ENCODE results near the gene RSRP1. TPM values are rescaled to one million over a fixed set of nuclear protein-coding genes. Genes with fewer than 3 reads are reported as not detected.

The RSRP1 gene
- total RNA-seq, 1 donor from 2014 or later: 46.4 TPM

DNA sequence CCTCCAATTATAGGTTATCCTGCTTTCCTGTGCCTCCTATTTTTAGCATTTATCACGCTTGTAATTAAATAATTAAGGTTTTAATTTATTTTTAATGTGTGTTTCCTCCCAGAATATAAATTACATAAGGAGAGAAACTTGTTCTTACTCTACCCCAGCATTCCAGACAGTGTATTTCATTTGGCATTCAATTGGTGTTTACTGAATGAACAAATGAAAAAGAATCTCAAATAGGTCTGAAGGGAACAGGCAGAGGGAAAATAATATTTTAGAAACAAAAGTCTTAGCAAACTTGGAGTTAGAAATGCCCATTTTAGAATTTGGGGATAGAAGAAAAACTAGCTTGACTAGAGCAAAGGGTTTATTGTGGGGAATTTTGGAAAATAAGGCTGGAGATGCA is 9.9 kb upstream of the RSRP1 start:
- Histone ChIP-seq H3K27ac (ENCODE audit: low read depth, low read length) (no peak overlapping the region), H3K36me3 (ENCODE audit: control insufficient read depth in 3 of 3, insufficient read depth in 3 of 3, low read length in 3 of 3) (peaks cover 0 to 4% (median 0%) of the 10 kb centered on the region in 3 donors), H3K4me1 (ENCODE audit: control insufficient read depth in 3 of 3, insufficient read depth in 3 of 3, low read length in 3 of 3) (peaks cover 5 to 13% (median 5%) of the 10 kb centered on the region in 3 donors), H3K4me3 (ENCODE audit: low read length in 3 of 3) (no peak overlapping the region), H3K27me3 (ENCODE audit: control insufficient read depth in 3 of 3, insufficient read depth in 3 of 3, low read length in 3 of 3) (no peaks in the 10 kb centered on the region), H3K9me3 (ENCODE audit: control insufficient read depth in 3 of 3, low read length in 3 of 3) (no peaks in the 10 kb centered on the region), H3K9ac (ENCODE audit: low read depth in 1 of 3, low read length in 3 of 3) (no peak overlapping the region)

DNA sequence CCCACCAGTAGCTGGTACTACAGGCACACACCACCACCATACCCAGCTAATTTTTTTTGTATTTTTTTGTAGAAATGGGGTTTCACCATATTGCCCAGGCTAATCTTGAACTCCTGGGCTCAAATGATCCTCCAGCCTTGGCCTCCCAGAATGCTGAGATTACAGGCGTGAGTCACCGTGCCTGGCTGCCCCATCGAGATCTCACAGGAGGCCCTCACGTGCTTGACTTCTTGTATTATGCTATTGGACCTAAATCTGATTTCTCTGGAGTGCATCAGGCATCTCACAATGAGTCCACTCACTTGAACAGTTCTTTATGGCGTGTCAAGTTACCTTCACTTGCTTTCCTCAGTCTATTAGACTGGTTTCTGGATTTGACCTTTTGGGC is 9.3 kb upstream of the RSRP1 start:
- no peak overlapping the region for H3K4me3 ChIP-seq (ENCODE audit: low read length in 3 of 3)

DNA sequence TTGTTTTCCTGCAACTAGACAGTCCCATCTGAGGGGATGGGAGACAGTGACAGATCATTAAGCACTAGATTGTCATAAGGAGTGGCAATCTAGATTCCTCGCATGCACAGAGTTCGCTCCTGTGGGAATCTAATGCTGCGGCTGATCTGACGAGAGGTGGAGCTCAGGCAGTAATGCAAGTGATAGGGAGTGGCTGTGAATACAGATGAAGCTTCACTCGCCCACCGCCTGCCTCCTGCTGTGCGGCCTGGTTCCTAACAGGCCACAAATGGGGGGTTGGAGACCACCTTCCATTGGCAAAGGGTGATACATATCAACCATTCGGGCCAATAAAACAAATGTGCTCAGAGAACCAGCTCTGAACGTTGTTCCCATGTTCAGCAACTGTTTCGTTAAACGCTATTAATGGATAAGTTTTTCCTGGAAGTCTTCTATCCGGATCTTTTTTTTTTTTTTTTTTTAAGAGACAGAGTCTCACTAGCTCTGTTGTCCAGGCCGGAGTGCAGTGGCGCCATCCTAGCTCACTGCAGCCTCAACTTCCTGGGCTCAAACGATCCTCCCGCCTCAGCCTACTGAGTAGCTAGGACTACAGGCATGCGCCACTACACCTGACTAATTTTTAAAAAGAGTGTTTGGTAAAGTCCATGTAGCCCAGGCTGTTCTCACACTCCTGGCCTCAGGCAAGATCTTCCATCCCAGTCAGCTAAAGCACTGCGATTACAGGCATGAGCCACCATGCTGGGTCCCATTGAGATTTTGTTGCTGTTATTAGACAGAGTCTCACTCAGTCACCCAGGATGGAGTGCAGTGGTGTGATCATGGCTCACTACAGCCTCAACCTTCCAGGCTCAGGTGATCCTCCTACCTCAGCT is 8.7 kb upstream of the RSRP1 start:
- Histone ChIP-seq H3K27ac (ENCODE audit: low read depth, low read length) (no peak overlapping the region), H3K36me3 (ENCODE audit: control insufficient read depth in 3 of 3, insufficient read depth in 3 of 3, low read length in 3 of 3) (peaks cover 0 to 4% (median 0%) of the 10 kb centered on the region in 3 donors), H3K9ac (ENCODE audit: low read depth in 1 of 3, low read length in 3 of 3) (no peak overlapping the region), H3K4me3 (ENCODE audit: low read length in 3 of 3) (no peak overlapping the region), H3K9me3 (ENCODE audit: control insufficient read depth in 3 of 3, low read length in 3 of 3) (no peaks in the 10 kb centered on the region), H3K27me3 (ENCODE audit: control insufficient read depth in 3 of 3, insufficient read depth in 3 of 3, low read length in 3 of 3) (no peaks in the 10 kb centered on the region), H3K4me1 (ENCODE audit: control insufficient read depth in 3 of 3, insufficient read depth in 3 of 3, low read length in 3 of 3) (peaks cover 5 to 13% (median 5%) of the 10 kb centered on the region in 3 donors)

More for the DNA sequence above, 9.3 kb upstream of the RSRP1 start:
- Histone ChIP-seq H3K36me3 (ENCODE audit: control insufficient read depth in 3 of 3, insufficient read depth in 3 of 3, low read length in 3 of 3) (peaks cover 0 to 4% (median 0%) of the 10 kb centered on the region in 3 donors), H3K27ac (ENCODE audit: low read depth, low read length) (no peak overlapping the region), H3K27me3 (ENCODE audit: control insufficient read depth in 3 of 3, insufficient read depth in 3 of 3, low read length in 3 of 3) (no peaks in the 10 kb centered on the region), H3K9me3 (ENCODE audit: control insufficient read depth in 3 of 3, low read length in 3 of 3) (no peaks in the 10 kb centered on the region), H3K4me1 (ENCODE audit: control insufficient read depth in 3 of 3, insufficient read depth in 3 of 3, low read length in 3 of 3) (peaks cover 5 to 13% (median 5%) of the 10 kb centered on the region in 3 donors), H3K9ac (ENCODE audit: low read depth in 1 of 3, low read length in 3 of 3) (no peak overlapping the region)

- no peaks in the 10 kb centered on the region for H3K9me3 ChIP-seq (ENCODE audit: control insufficient read depth in 3 of 3, low read length in 3 of 3)
- no peak overlapping the region for H3K4me3 ChIP-seq (ENCODE audit: low read length in 3 of 3)
- no peaks in the 10 kb centered on the region for H3K27me3 ChIP-seq (ENCODE audit: control insufficient read depth in 3 of 3, insufficient read depth in 3 of 3, low read length in 3 of 3)
- no peak overlapping the region for H3K27ac ChIP-seq (ENCODE audit: low read depth, low read length)
- H3K4me1 ChIP-seq (ENCODE audit: control insufficient read depth in 3 of 3, insufficient read depth in 3 of 3, low read length in 3 of 3): peaks cover 5 to 13% (median 5%) of the 10 kb centered on the region in 3 donors
- H3K9ac ChIP-seq (ENCODE audit: low read depth in 1 of 3, low read length in 3 of 3): no peak overlapping the region
- H3K36me3 ChIP-seq (ENCODE audit: control insufficient read depth in 3 of 3, insufficient read depth in 3 of 3, low read length in 3 of 3): peaks cover 0 to 4% (median 0%) of the 10 kb centered on the region in 3 donors
These were observed 6.7 kb upstream of the RSRP1 start for GRCh38 chr1:25253911-25254310.

DNA sequence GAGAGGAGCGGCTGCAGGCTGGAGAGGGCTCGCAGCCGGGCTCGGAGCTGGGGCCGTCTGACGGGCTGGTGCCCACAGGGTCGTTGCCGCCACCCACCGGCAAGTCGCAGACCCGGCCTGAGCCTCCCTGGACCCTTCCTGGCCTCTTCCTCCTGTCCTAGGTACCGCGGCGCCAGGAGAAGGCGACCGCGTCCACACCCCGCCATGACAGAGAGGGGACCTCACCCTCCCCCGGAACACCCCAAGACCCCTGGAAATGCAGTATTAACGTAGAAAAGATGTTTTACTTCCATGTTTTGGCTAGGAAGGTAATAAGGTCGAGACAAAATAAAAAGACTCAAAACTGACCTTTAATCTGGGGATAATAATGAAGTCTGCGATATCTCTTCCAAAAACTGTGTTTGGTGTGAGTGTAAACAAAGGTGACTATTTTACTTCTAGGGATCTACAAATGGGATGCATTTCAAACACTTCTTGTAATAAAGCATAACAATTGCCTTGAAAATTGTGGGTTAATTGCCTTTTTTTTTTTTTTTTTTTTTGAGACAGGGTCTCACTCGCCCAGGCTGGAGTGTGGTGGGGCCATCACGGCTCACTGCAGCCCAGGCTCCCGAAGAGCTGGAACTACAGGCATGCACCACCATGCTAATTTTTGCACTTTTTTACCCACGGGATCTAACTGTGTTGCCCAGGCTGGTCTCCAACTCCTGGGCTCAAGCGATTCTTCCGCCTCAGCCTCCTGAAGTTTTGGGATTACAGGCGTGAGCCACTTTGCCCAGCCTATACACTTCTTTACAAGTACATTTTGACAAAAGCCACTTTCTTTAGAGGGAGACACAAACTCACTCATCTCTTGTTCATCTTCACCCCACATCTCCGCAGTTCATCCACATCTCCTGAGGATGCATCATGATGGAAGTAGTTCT is 838 bp upstream of the RSRP1 start:
- Histone ChIP-seq H3K4me3 (ENCODE audit: low read length in 3 of 3) (peak overlapping the region; percentile 98 to 100 (median 99)), H3K36me3 (ENCODE audit: control insufficient read depth in 3 of 3, insufficient read depth in 3 of 3, low read length in 3 of 3) (peaks cover 11 to 22% (median 16%) of the 10 kb centered on the region in 3 donors), H3K9ac (ENCODE audit: low read depth in 1 of 3, low read length in 3 of 3) (peak overlapping the region; percentile 63 to 100 (median 79))

DNA sequence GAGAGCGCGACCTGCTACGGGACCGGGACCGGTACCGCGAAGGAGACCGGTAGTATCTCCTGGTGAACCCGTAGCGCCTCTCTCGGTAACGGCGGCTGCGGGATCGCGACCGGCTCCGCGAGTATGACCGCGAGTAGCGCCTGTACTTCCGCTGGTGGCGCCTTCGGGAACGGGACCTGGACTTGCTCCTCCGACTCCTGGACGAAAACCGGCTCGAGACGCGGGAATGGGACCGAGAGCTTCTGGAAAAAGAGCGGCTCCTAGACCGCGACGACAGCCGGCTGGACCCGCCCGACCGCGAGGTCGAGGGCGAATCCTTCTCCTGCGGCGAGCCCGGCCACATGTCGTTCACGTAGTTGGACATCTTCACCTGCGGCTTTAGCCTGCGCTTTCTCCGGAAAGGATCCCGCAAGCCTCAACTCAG is 642 bp downstream of the RSRP1 start:
- Histone ChIP-seq H3K4me3 (ENCODE audit: low read length in 3 of 3) (peak overlapping the region; percentile 98 to 100 (median 99)), H3K4me1 (ENCODE audit: control insufficient read depth in 3 of 3, insufficient read depth in 3 of 3, low read length in 3 of 3) (peaks cover 19 to 33% (median 25%) of the 10 kb centered on the region in 3 donors), H3K9ac (ENCODE audit: low read depth in 1 of 3, low read length in 3 of 3) (peak overlapping the region; percentile 99 to 100 (median 99)), H3K36me3 (ENCODE audit: control insufficient read depth in 3 of 3, insufficient read depth in 3 of 3, low read length in 3 of 3) (peaks cover 18 to 30% (median 29%) of the 10 kb centered on the region in 3 donors), H3K27ac (ENCODE audit: low read depth, low read length) (peak overlapping the region; percentile 99), H3K27me3 (ENCODE audit: control insufficient read depth in 3 of 3, insufficient read depth in 3 of 3, low read length in 3 of 3) (no peaks in the 10 kb centered on the region), H3K9me3 (ENCODE audit: control insufficient read depth in 3 of 3, low read length in 3 of 3) (no peaks in the 10 kb centered on the region)

More for the DNA sequence above, 838 bp upstream of the RSRP1 start:
- H3K27me3 ChIP-seq (ENCODE audit: control insufficient read depth in 3 of 3, insufficient read depth in 3 of 3, low read length in 3 of 3): no peaks in the 10 kb centered on the region
- H3K4me1 ChIP-seq (ENCODE audit: control insufficient read depth in 3 of 3, insufficient read depth in 3 of 3, low read length in 3 of 3): peaks cover 19 to 33% (median 31%) of the 10 kb centered on the region in 3 donors
- no peaks in the 10 kb centered on the region for H3K9me3 ChIP-seq (ENCODE audit: control insufficient read depth in 3 of 3, low read length in 3 of 3)
- H3K27ac ChIP-seq (ENCODE audit: low read depth, low read length): peak overlapping the region; percentile 99

GRCh38 chr1:25245809-25246599 is 1.2 kb downstream of the RSRP1 start:
- H3K4me3 ChIP-seq (ENCODE audit: low read length in 3 of 3): peak overlapping the region; percentile 98 to 100 (median 99)
- H3K27ac ChIP-seq (ENCODE audit: low read depth, low read length): peak overlapping the region; percentile 99
- H3K9me3 ChIP-seq (ENCODE audit: control insufficient read depth in 3 of 3, low read length in 3 of 3): no peaks in the 10 kb centered on the region
- no peaks in the 10 kb centered on the region for H3K27me3 ChIP-seq (ENCODE audit: control insufficient read depth in 3 of 3, insufficient read depth in 3 of 3, low read length in 3 of 3)
- peak overlapping the region; percentile 99 to 100 (median 99) for H3K9ac ChIP-seq (ENCODE audit: low read depth in 1 of 3, low read length in 3 of 3)
- peaks cover 19 to 36% (median 26%) of the 10 kb centered on the region in 3 donors for H3K4me1 ChIP-seq (ENCODE audit: control insufficient read depth in 3 of 3, insufficient read depth in 3 of 3, low read length in 3 of 3)
- peaks cover 18 to 30% (median 29%) of the 10 kb centered on the region in 3 donors for H3K36me3 ChIP-seq (ENCODE audit: control insufficient read depth in 3 of 3, insufficient read depth in 3 of 3, low read length in 3 of 3)

DNA sequence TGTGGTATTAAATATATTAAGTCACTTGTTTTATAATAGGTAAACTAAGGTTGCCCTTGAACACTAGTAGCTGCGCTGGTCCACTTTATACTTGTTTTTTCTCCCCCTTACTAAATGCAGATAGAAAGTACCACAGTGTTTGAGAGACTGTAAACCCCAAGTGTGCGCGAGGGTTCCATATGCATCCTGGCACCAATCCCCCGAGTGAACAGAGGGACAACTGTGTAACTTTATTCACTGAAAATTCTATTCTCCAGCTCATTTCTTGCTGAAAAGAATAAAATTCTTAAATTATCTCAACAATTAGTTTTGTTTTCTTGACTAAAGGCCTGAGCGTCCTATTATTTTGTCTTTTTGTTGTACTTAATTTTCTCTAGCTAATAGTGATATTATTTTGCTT is 1.9 kb downstream of the RSRP1 start:
- Histone ChIP-seq H3K9me3 (ENCODE audit: control insufficient read depth in 3 of 3, low read length in 3 of 3) (no peaks in the 10 kb centered on the region), H3K4me1 (ENCODE audit: control insufficient read depth in 3 of 3, insufficient read depth in 3 of 3, low read length in 3 of 3) (peaks cover 25 to 42% (median 32%) of the 10 kb centered on the region in 3 donors), H3K36me3 (ENCODE audit: control insufficient read depth in 3 of 3, insufficient read depth in 3 of 3, low read length in 3 of 3) (peaks cover 18 to 33% (median 29%) of the 10 kb centered on the region in 3 donors)

DNA sequence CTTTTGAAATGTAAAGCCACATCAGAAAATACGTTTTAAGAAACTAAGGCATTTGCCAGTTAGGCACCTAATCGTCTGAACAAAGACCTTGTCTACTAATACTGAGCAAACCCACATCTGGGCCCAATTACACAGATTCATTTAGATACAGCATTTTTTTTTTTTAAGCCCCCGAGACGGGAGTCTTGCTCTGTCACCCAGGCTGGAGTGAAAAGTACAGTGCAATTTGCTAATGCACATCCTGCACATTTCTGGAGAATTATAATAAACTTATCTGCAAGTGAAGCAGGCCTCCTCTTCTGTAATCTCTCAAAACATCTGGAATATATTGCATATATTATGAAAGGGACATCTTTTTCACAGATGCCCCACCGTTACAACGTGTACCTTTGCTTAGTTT is 3.3 kb downstream of the RSRP1 start:
- H3K27me3 ChIP-seq (ENCODE audit: control insufficient read depth in 3 of 3, insufficient read depth in 3 of 3, low read length in 3 of 3): no peaks in the 10 kb centered on the region
- peaks cover 18 to 35% (median 29%) of the 10 kb centered on the region in 3 donors for H3K36me3 ChIP-seq (ENCODE audit: control insufficient read depth in 3 of 3, insufficient read depth in 3 of 3, low read length in 3 of 3)
- H3K4me1 ChIP-seq (ENCODE audit: control insufficient read depth in 3 of 3, insufficient read depth in 3 of 3, low read length in 3 of 3): peaks cover 35 to 55% (median 44%) of the 10 kb centered on the region in 3 donors
- no peak overlapping the region for H3K27ac ChIP-seq (ENCODE audit: low read depth, low read length)
- no peaks in the 10 kb centered on the region for H3K9me3 ChIP-seq (ENCODE audit: control insufficient read depth in 3 of 3, low read length in 3 of 3)
- no peak overlapping the region for H3K9ac ChIP-seq (ENCODE audit: low read depth in 1 of 3, low read length in 3 of 3)
- no peak overlapping the region for H3K4me3 ChIP-seq (ENCODE audit: low read length in 3 of 3)

More for the DNA sequence above, 1.9 kb downstream of the RSRP1 start:
- no peak overlapping the region for H3K27ac ChIP-seq (ENCODE audit: low read depth, low read length)
- H3K9ac ChIP-seq (ENCODE audit: low read depth in 1 of 3, low read length in 3 of 3): peak overlapping the region in 2 of 3 donors; percentile 15 to 100
- H3K4me3 ChIP-seq (ENCODE audit: low read length in 3 of 3): peak overlapping the region; percentile 98 to 100 (median 99)
- H3K27me3 ChIP-seq (ENCODE audit: control insufficient read depth in 3 of 3, insufficient read depth in 3 of 3, low read length in 3 of 3): no peaks in the 10 kb centered on the region
